Loucy (cell line): ENCODE data around the gene ZP4.

Source experiments
- H2AFZ ChIP-seq: fragments of 200-600 bp; sonication (generic); 2 replicates; pipeline ENCODE4 v1.6.0; 2016; ENCODE audit warnings: antibody characterized with exemption, mild to moderate bottlenecking, low read length, moderate library complexity
- H3F3A ChIP-seq: fragments of 200-600 bp; 2 replicates; pipeline ENCODE4 v1.6.0; 2016; ENCODE audit warnings: antibody characterized with exemption, low read depth, mild to moderate bottlenecking
- H3K27me3 ChIP-seq: fragments of 200-600 bp; sonication (generic); 2 replicates; pipeline ENCODE4 v1.6.1; 2014; ENCODE audit warnings: low read length, mild to moderate bottlenecking; ENCODE audit not compliant: insufficient read depth, poor library complexity, severe bottlenecking
- H3K36me3 ChIP-seq: fragments of 200-600 bp; sonication (generic); 2 replicates; pipeline ENCODE4 v1.6.1; 2016; ENCODE audit warnings: low read length; ENCODE audit not compliant: insufficient read depth
- H3K4me1 ChIP-seq: fragments of 200-600 bp; sonication (generic); 2 replicates; pipeline ENCODE4 v1.5.1; 2014; ENCODE audit warnings: low read length, mild to moderate bottlenecking; ENCODE audit not compliant: insufficient read depth, poor library complexity, severe bottlenecking
- H3K4me2 ChIP-seq: fragments of 200-600 bp; sonication (generic); 2 replicates; pipeline ENCODE4 v1.6.0; 2014; ENCODE audit warnings: antibody characterized with exemption, low read length, low read depth, mild to moderate bottlenecking; ENCODE audit not compliant: poor library complexity, severe bottlenecking
- H3K4me3 ChIP-seq: fragments of 200-600 bp; sonication (generic); 2 replicates; pipeline ENCODE4 v1.5.1; 2014; ENCODE audit warnings: low read length, mild to moderate bottlenecking, mixed read lengths; ENCODE audit not compliant: poor library complexity, severe bottlenecking
- H3K79me2 ChIP-seq: fragments of 200-600 bp; sonication (generic); 2 replicates; pipeline ENCODE4 v1.6.1; 2014; ENCODE audit warnings: low read length; ENCODE audit not compliant: insufficient read depth
- H3K9ac ChIP-seq: fragments of 200-600 bp; sonication (generic); 2 replicates; pipeline ENCODE4 v1.6.0; 2014; ENCODE audit warnings: mild to moderate bottlenecking, low read depth, low read length, moderate library complexity; ENCODE audit not compliant: poor library complexity, severe bottlenecking
- H3K9me2 ChIP-seq: fragments of 200-600 bp; sonication (generic); replicated peaks from 2 replicates; pipeline ENCODE4 v1.6.1; 2016; ENCODE audit warnings: low read depth, low read length, mixed read lengths
- H3K9me3 ChIP-seq: fragments of 200-600 bp; sonication (generic); 2 replicates; pipeline ENCODE4 v1.6.1; 2014; ENCODE audit warnings: mild to moderate bottlenecking, antibody characterized with exemption, low read length, low read depth; ENCODE audit not compliant: insufficient read depth
- H4K20me1 ChIP-seq: fragments of 200-600 bp; sonication (generic); 2 replicates; pipeline ENCODE4 v1.6.0; 2014; ENCODE audit warnings: antibody characterized with exemption, low read length, mild to moderate bottlenecking; ENCODE audit not compliant: insufficient read depth, poor library complexity, severe bottlenecking
- CTCF ChIP-seq: fragments of 200-600 bp; sonication (generic); conservative IDR thresholded peaks from 2 replicates; pipeline ENCODE4 v1.5.1; 2014; ENCODE audit warnings: mild to moderate bottlenecking, antibody characterized with exemption, low read length
- EZH2phosphoT487 ChIP-seq: fragments of 200-600 bp; IDR thresholded peaks from 2 replicates; pipeline ENCODE4 v1.6.1; 2018; ENCODE audit warnings: antibody characterized with exemption, mild to moderate bottlenecking, moderate library complexity, borderline replicate concordance

Gene ZP4

DNA sequence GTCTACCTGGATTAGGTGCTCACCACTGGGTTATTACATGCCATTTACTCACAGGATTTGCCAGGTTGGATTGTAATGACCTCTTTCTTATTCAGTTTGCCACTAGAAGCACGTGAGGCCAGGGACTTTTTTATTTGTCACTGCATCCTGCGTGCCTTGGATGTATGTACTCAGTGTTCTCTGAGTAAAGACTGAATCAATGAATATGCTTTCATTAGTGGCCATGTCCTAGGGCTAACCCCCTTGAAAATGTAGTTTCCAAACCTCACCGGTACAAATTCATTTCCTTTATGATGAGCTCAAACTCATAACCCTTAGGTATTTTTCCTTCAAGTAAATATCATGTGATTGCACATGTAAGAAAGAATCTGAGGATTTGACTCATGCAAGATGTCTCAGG lies 1.3 kb upstream of the ZP4 start:
- H3K9me2 ChIP-seq, result no peaks in the 10 kb centered on the region
- no peak overlapping the region for H2AFZ ChIP-seq
- no peak overlapping the region for H3K9ac ChIP-seq
- H3K79me2 ChIP-seq, result no peaks in the 10 kb centered on the region
- no peaks in the 10 kb centered on the region for H3K4me1 ChIP-seq
- H3K9me3 ChIP-seq, result no peaks in the 10 kb centered on the region
- no peak overlapping the region for H3K4me3 ChIP-seq
- H3K27me3 ChIP-seq, result no peaks in the 10 kb centered on the region
- no peak for TF ChIP-seq CTCF
- no peak for TF ChIP-seq EZH2phosphoT487
- no peaks in the 10 kb centered on the region for H3F3A ChIP-seq
- H4K20me1 ChIP-seq, result no peaks in the 10 kb centered on the region
- H3K36me3 ChIP-seq, result no peaks in the 10 kb centered on the region
- H3K4me2 ChIP-seq, result no peak overlapping the region

DNA sequence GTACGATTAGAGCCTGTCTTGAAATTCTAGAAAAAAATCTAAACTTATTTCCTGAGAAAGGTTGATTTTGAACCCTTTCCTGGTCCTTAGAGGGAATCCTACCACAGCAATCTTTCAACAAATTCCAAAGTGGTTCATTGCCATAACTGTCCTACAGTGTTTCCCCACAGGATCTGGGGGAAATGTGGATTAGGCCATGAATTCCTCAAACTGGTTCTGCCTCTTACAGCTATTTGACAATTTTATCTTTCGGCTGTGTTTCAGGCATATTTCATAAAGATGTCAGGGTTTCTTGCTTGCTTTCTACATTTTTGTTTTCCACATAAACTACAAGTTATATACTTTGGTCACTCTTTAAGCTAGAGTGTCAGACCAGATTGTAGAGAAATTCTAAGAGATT lies 544 bp upstream of the ZP4 start:
- H3K36me3 ChIP-seq, result no peaks in the 10 kb centered on the region
- H3K4me2 ChIP-seq, result no peak overlapping the region
- H3F3A ChIP-seq, result no peaks in the 10 kb centered on the region
- no peaks in the 10 kb centered on the region for H3K79me2 ChIP-seq
- no peak for TF ChIP-seq EZH2phosphoT487
- H3K4me3 ChIP-seq, result no peak overlapping the region
- H3K27me3 ChIP-seq, result no peaks in the 10 kb centered on the region
- no peaks in the 10 kb centered on the region for H3K9me2 ChIP-seq
- no peaks in the 10 kb centered on the region for H3K4me1 ChIP-seq
- H4K20me1 ChIP-seq, result no peaks in the 10 kb centered on the region
- H3K9me3 ChIP-seq, result no peaks in the 10 kb centered on the region
- no peak overlapping the region for H2AFZ ChIP-seq
- H3K9ac ChIP-seq, result no peak overlapping the region

DNA sequence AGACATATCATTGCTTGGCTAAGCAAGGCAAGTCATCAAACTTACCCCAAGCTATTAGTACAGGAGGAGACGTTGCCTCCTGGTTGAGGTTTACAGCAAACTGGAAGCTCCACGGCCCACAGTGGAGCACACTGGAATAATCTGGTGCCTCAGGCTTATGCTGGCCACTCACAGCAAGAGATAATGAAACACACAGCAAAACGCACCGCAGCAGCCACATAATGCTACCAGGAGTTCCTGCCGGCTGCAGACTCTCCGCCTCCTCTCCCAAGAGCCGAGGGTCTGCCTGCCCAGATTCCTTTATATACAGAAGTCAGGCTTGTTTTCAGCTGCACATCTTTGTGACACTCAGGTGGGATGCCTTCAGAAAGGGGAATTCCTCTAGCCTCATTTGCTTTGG lies 306 bp downstream of the ZP4 start:
- no peak overlapping the region for H3K4me2 ChIP-seq
- no peak overlapping the region for H2AFZ ChIP-seq
- H3K9me2 ChIP-seq, result no peaks in the 10 kb centered on the region
- no peak overlapping the region for H3K9ac ChIP-seq
- H3K9me3 ChIP-seq, result no peaks in the 10 kb centered on the region
- H3K4me1 ChIP-seq, result no peaks in the 10 kb centered on the region
- no peak overlapping the region for H3K4me3 ChIP-seq
- H4K20me1 ChIP-seq, result no peaks in the 10 kb centered on the region
- no peaks in the 10 kb centered on the region for H3K36me3 ChIP-seq
- H3K79me2 ChIP-seq, result no peaks in the 10 kb centered on the region
- TF ChIP-seq EZH2phosphoT487, result no peak
- TF ChIP-seq CTCF, result no peak
- H3F3A ChIP-seq, result no peaks in the 10 kb centered on the region
- no peaks in the 10 kb centered on the region for H3K27me3 ChIP-seq

- Histone ChIP-seq H3K79me2 (no peaks in the 10 kb centered on the region), H3K9ac (no peak overlapping the region), H3K4me3 (no peak overlapping the region), H3K27me3 (no peaks in the 10 kb centered on the region), H3K36me3 (no peaks in the 10 kb centered on the region), H3K9me2 (no peaks in the 10 kb centered on the region), H4K20me1 (no peaks in the 10 kb centered on the region), H3K9me3 (no peaks in the 10 kb centered on the region), H2AFZ (no peak overlapping the region), H3K4me2 (no peak overlapping the region), H3K4me1 (no peaks in the 10 kb centered on the region), H3F3A (no peaks in the 10 kb centered on the region)
- TF ChIP-seq EZH2phosphoT487, result no peak
- TF ChIP-seq CTCF, result no peak
These were observed 2.6 kb downstream of the ZP4 start for GRCh38 chr1:237888143-237888542.
